ENCODE results near the gene SYNE1. TPM values are rescaled to one million over a fixed set of nuclear protein-coding genes. Genes with fewer than 3 reads are reported as not detected.

Gene SYNE1
- total RNA-seq, 1 donor from 2014 or later, result 26.6 TPM

DNA sequence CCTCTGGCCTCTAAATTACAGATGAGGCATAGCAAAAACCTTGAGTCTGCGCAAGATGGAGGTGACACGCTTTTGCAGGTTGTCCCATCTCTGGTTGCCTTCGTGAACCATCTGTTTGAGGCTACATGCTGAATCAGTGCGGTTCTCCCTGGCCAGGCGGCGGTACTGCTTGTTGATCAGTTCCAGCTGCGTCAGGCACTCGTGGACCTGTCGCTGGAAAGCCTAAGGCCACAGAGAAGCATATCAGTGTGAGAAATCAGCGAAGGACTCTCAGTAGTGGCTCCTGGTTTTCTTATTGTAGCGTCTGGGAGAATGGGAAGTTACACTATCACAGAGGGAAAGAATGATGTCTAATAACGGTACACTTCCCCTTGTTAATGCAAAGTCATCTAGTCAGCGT is 485.2 kb downstream of the SYNE1 start:
- Mint-ChIP-seq H3K9me3 (no peaks in the 10 kb centered on the region), H3K27me3 (no peaks in the 10 kb centered on the region), H3K36me3 (peaks cover 20% of the 10 kb centered on the region), H3K27ac (no peak overlapping the region), H3K4me1 (ENCODE audit: unreplicated experiment) (peaks cover 14% of the 10 kb centered on the region), H3K4me3 (no peak overlapping the region)
- no peak for TF ChIP-seq CTCF (conservative IDR thresholded peaks at IDR 0.05)
- DNase-seq (ENCODE audit: extremely low spot score, unreplicated experiment), result no peak

GRCh38 chr6:152150196-152150595 is 487.0 kb downstream of the SYNE1 start:
- Mint-ChIP-seq H3K4me3 (no peak overlapping the region), H3K27ac (no peak overlapping the region), H3K27me3 (no peaks in the 10 kb centered on the region), H3K9me3 (no peaks in the 10 kb centered on the region), H3K36me3 (peaks cover 23% of the 10 kb centered on the region), H3K4me1 (ENCODE audit: unreplicated experiment) (peaks cover 15% of the 10 kb centered on the region)
- TF ChIP-seq CTCF (conservative IDR thresholded peaks at IDR 0.05), result no peak
- no peak for DNase-seq (ENCODE audit: extremely low spot score, unreplicated experiment)

DNA sequence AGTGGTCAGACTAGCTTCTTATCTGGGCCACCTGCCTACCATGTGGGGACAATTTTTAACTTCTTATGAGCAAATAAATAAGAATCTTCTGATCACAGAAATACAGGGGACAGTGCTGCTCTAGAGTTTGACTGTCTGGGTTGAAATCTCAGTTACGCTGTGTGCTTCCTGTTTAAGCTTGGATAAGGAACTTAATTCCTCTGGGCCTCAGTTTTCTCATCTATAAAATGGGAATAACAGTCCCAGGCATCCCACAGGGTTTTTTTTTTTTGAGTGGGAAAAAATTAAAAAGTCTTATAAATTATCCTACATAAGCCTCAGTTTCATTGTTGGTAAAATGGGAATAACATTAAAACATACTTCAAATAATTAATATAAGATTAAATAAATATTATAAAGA is 488.8 kb downstream of the SYNE1 start:
- Mint-ChIP-seq H3K9me3 (no peaks in the 10 kb centered on the region), H3K27me3 (no peaks in the 10 kb centered on the region), H3K4me3 (no peak overlapping the region), H3K4me1 (ENCODE audit: unreplicated experiment) (peaks cover 23% of the 10 kb centered on the region), H3K36me3 (peaks cover 23% of the 10 kb centered on the region), H3K27ac (no peak overlapping the region)
- TF ChIP-seq CTCF (conservative IDR thresholded peaks at IDR 0.05), result no peak
- DNase-seq (ENCODE audit: extremely low spot score, unreplicated experiment), result no peak

GRCh38 chr6:152147269-152147668 is 489.9 kb downstream of the SYNE1 start:
- TF ChIP-seq CTCF (conservative IDR thresholded peaks at IDR 0.05), result no peak
- H3K27ac Mint-ChIP-seq, result no peak overlapping the region
- peaks cover 23% of the 10 kb centered on the region for H3K36me3 Mint-ChIP-seq
- H3K9me3 Mint-ChIP-seq, result no peaks in the 10 kb centered on the region
- no peak for DNase-seq (ENCODE audit: extremely low spot score, unreplicated experiment)
- H3K27me3 Mint-ChIP-seq, result no peaks in the 10 kb centered on the region
- H3K4me3 Mint-ChIP-seq, result no peak overlapping the region
- peaks cover 22% of the 10 kb centered on the region for H3K4me1 Mint-ChIP-seq (ENCODE audit: unreplicated experiment)

GRCh38 chr6:152146385-152146784 is 490.8 kb downstream of the SYNE1 start:
- no peaks in the 10 kb centered on the region for H3K27me3 Mint-ChIP-seq
- TF ChIP-seq CTCF (conservative IDR thresholded peaks at IDR 0.05), result no peak
- H3K4me1 Mint-ChIP-seq (ENCODE audit: unreplicated experiment), result peaks cover 15% of the 10 kb centered on the region
- peaks cover 23% of the 10 kb centered on the region for H3K36me3 Mint-ChIP-seq
- H3K9me3 Mint-ChIP-seq, result no peaks in the 10 kb centered on the region
- DNase-seq (ENCODE audit: extremely low spot score, unreplicated experiment), result no peak
- no peak overlapping the region for H3K27ac Mint-ChIP-seq
- H3K4me3 Mint-ChIP-seq, result no peak overlapping the region

GRCh38 chr6:152143359-152143758 is 493.8 kb downstream of the SYNE1 start:
- Mint-ChIP-seq H3K27me3 (no peaks in the 10 kb centered on the region), H3K4me3 (no peak overlapping the region), H3K9me3 (no peaks in the 10 kb centered on the region), H3K4me1 (ENCODE audit: unreplicated experiment) (peaks cover 9% of the 10 kb centered on the region), H3K36me3 (peaks cover 15% of the 10 kb centered on the region), H3K27ac (no peak overlapping the region)
- TF ChIP-seq CTCF (conservative IDR thresholded peaks at IDR 0.05), result no peak
- no peak for DNase-seq (ENCODE audit: extremely low spot score, unreplicated experiment)

Data from type B pancreatic cell (in vitro differentiated cells).